GM23338 (cell line): ENCODE data around the gene GHSR. TPM values are rescaled to one million over a fixed set of nuclear protein-coding genes. Genes with fewer than 3 reads are reported as not detected.

Experiments
- ATAC-seq: fragments of 200-7000 bp; cut with Tn5 transposase; 3 replicates; pipeline ENCODE4 v1.9.1; 2020
- DNase-seq: peaks from one replicate; pipeline ENCODE4 v3.0.0-alpha.2; 2015; ENCODE audit warnings: low spot score
- H2AFZ ChIP-seq: fragments of 200-600 bp; sonication (generic); 2 replicates; pipeline ENCODE4 v1.8.0; 2016; ENCODE audit warnings: antibody characterized with exemption, mild to moderate bottlenecking, moderate library complexity
- H3F3A ChIP-seq: fragments of 200-600 bp; sonication (generic); replicated peaks from 2 replicates; pipeline ENCODE4 v1.8.0; 2017; ENCODE audit warnings: antibody characterized with exemption, mixed run types, low read depth
- H3K27ac ChIP-seq: fragments of 200-600 bp; sonication (generic); 2 replicates; pipeline ENCODE4 v1.6.1; 2016; ENCODE audit warnings: low read depth
- H3K27me3 ChIP-seq: fragments of 200-600 bp; sonication (generic); 2 replicates; pipeline ENCODE4 v1.8.0; 2016; ENCODE audit warnings: mild to moderate bottlenecking, mixed run types, moderate library complexity; ENCODE audit not compliant: insufficient read depth
- H3K36me3 ChIP-seq: fragments of 200-600 bp; sonication (generic); 2 replicates; pipeline ENCODE4 v1.8.0; 2016; ENCODE audit warnings: mild to moderate bottlenecking; ENCODE audit not compliant: insufficient read depth
- H3K4me1 ChIP-seq: fragments of 200-600 bp; sonication (generic); 2 replicates; pipeline ENCODE4 v1.8.0; 2016; ENCODE audit warnings: mild to moderate bottlenecking, moderate library complexity; ENCODE audit not compliant: insufficient read depth
- H3K4me2 ChIP-seq: fragments of 200-600 bp; sonication (generic); 2 replicates; pipeline ENCODE4 v1.7.1; 2017; ENCODE audit warnings: mixed run types
- H3K4me3 ChIP-seq: fragments of 200-600 bp; sonication (generic); 2 replicates; pipeline ENCODE4 v1.6.1; 2016; ENCODE audit warnings: mixed run types
- H3K79me2 ChIP-seq: fragments of 200-600 bp; sonication (generic); replicated peaks from 2 replicates; pipeline ENCODE4 v1.8.0; 2017; ENCODE audit warnings: mild to moderate bottlenecking; ENCODE audit not compliant: insufficient read depth
- H3K9me2 ChIP-seq: fragments of 200-600 bp; sonication (generic); 2 replicates; pipeline ENCODE4 v1.8.0; 2017; ENCODE audit not compliant: insufficient read depth
- H4K20me1 ChIP-seq: fragments of 200-600 bp; sonication (generic); replicated peaks from 2 replicates; pipeline ENCODE4 v1.8.0; 2017; ENCODE audit warnings: mild to moderate bottlenecking; ENCODE audit not compliant: insufficient read depth
- H3K27ac Mint-ChIP-seq: 2 replicates; pipeline ENCODE4 v1.8.0; 2020; ENCODE audit warnings: inconsistent platforms, mild to moderate bottlenecking, moderate library complexity, mixed read lengths
- H3K27me3 Mint-ChIP-seq: 3 replicates; pipeline ENCODE4 v1.8.0; 2022; ENCODE audit warnings: low read depth, mild to moderate bottlenecking, moderate library complexity, mixed read lengths, inconsistent platforms; ENCODE audit not compliant: insufficient read depth, poor library complexity
- H3K36me3 Mint-ChIP-seq: 3 replicates; pipeline ENCODE4 v1.8.0; 2021; ENCODE audit warnings: low read depth, mild to moderate bottlenecking, inconsistent platforms, moderate library complexity, mixed read lengths
- H3K4me1 Mint-ChIP-seq: 3 replicates; pipeline ENCODE4 v1.8.0; 2020; ENCODE audit warnings: mild to moderate bottlenecking, inconsistent platforms, mixed read lengths
- H3K4me3 Mint-ChIP-seq: 3 replicates; pipeline ENCODE4 v1.8.0; 2021; ENCODE audit warnings: moderate library complexity, mild to moderate bottlenecking, inconsistent platforms, mixed read lengths
- H3K9me3 Mint-ChIP-seq: 3 replicates; pipeline ENCODE4 v1.8.0; 2020; ENCODE audit warnings: moderate library complexity, mild to moderate bottlenecking, inconsistent platforms, mixed read lengths
- ETS1 ChIP-seq: IDR thresholded peaks from 2 replicates; pipeline ENCODE4 v1.6.1; 2016; ENCODE audit warnings: antibody characterized with exemption
- EZH2phosphoT487 ChIP-seq: fragments of 200-600 bp; sonication (generic); IDR thresholded peaks from one replicate; pipeline ENCODE4 v1.8.1; 2018; ENCODE audit warnings: antibody characterized with exemption; ENCODE audit not compliant: unreplicated experiment
- JUNB ChIP-seq: IDR thresholded peaks from one replicate; pipeline ENCODE4 v1.6.1; 2016; ENCODE audit warnings: antibody characterized with exemption; ENCODE audit not compliant: unreplicated experiment
- POLR2AphosphoS5 ChIP-seq: IDR thresholded peaks from 2 replicates; pipeline ENCODE4 v1.6.1; 2016; ENCODE audit warnings: antibody characterized with exemption, low read depth
- REST ChIP-seq: IDR thresholded peaks from one replicate; pipeline ENCODE4 v1.6.1; 2018; ENCODE audit warnings: antibody characterized with exemption; ENCODE audit not compliant: unreplicated experiment
- STAT1 ChIP-seq: IDR thresholded peaks from one replicate; pipeline ENCODE4 v1.6.1; 2016; ENCODE audit warnings: antibody characterized with exemption; ENCODE audit not compliant: unreplicated experiment
- ZNF114 ChIP-seq: fragments of 250-450 bp; sonication (Bioruptor Pico); IDR thresholded peaks from 2 replicates; pipeline ENCODE4 v1.5.0; 2020; ENCODE audit warnings: mild to moderate bottlenecking, moderate library complexity
- ZNF331 ChIP-seq: fragments of 250-450 bp; sonication (Bioruptor Pico); IDR thresholded peaks from 2 replicates; pipeline ENCODE4 v1.5.0; 2020; ENCODE audit warnings: low read depth, mild to moderate bottlenecking, moderate library complexity
- polyA plus RNA-seq: library from polyadenylated mRNA; unstranded; fragments of >200 nt; fragmentation: Nextera tagmentation; extraction: Ambion mirVana; gene quantifications from 2 replicates; pipeline ENCODE4 v1.2.1, GENCODE V29; 2016
- total RNA-seq: library from RNA; depleted of rRNA; stranded (reverse); fragments of >200 nt; shearing (Covaris generic); gene quantifications from 2 replicates; pipeline ENCODE4 v1.2.3, GENCODE V29; 2014
- TF ChIP-seq, protein P1 (sequence below), 2 experiments: fragments of 200-600 bp in 1 of 2; sonication (generic) in 1 of 2; conservative IDR thresholded peaks; 2 replicates each; pipeline versions ENCODE4 v1.5.1 to v1.6.1; 2016 to 2017; ENCODE audit warnings: antibody characterized with exemption in 2 of 2, low read depth in 2 of 2, mild to moderate bottlenecking in 2 of 2, moderate library complexity in 1 of 2
- TF ChIP-seq, protein P2 (sequence below): fragments of 250-450 bp; sonication (Bioruptor Pico); IDR thresholded peaks from 2 replicates; pipeline ENCODE4 v1.5.0; 2020; ENCODE audit warnings: mild to moderate bottlenecking, moderate library complexity

GHSR gene
- total and polyA plus RNA-seq, 2 experiments from 2014 or later, result not detected

- Histone ChIP-seq H3K4me1 (no peaks in the 10 kb centered on the region), H3K9me2 (no peaks in the 10 kb centered on the region), H2AFZ (no peak overlapping the region), H4K20me1 (no peaks in the 10 kb centered on the region), H3K27me3 (no peaks in the 10 kb centered on the region), H3K36me3 (no peaks in the 10 kb centered on the region), H3K27ac (no peak overlapping the region), H3K79me2 (no peaks in the 10 kb centered on the region), H3K4me2 (no peak overlapping the region), H3F3A (no peaks in the 10 kb centered on the region), H3K4me3 (no peak overlapping the region)
- H3K27ac Mint-ChIP-seq, result no peak overlapping the region
- no peak for DNase-seq
- no peaks in the 10 kb centered on the region for H3K4me1 Mint-ChIP-seq
- TF ChIP-seq, protein P1, sequence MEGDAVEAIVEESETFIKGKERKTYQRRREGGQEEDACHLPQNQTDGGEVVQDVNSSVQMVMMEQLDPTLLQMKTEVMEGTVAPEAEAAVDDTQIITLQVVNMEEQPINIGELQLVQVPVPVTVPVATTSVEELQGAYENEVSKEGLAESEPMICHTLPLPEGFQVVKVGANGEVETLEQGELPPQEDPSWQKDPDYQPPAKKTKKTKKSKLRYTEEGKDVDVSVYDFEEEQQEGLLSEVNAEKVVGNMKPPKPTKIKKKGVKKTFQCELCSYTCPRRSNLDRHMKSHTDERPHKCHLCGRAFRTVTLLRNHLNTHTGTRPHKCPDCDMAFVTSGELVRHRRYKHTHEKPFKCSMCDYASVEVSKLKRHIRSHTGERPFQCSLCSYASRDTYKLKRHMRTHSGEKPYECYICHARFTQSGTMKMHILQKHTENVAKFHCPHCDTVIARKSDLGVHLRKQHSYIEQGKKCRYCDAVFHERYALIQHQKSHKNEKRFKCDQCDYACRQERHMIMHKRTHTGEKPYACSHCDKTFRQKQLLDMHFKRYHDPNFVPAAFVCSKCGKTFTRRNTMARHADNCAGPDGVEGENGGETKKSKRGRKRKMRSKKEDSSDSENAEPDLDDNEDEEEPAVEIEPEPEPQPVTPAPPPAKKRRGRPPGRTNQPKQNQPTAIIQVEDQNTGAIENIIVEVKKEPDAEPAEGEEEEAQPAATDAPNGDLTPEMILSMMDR (conservative IDR thresholded peaks at IDR 0.05; ENCODE audit: low read depth in 2 of 2), result no peak
- no peak for TF ChIP-seq REST
- no peak for TF ChIP-seq STAT1
- TF ChIP-seq JUNB, result no peak
- TF ChIP-seq ZNF114 (CRISPR knock-in tag), result no peak
- TF ChIP-seq POLR2AphosphoS5, result no peak
- TF ChIP-seq ZNF331, result no peak
- no peak for TF ChIP-seq ETS1
- TF ChIP-seq, protein P2, sequence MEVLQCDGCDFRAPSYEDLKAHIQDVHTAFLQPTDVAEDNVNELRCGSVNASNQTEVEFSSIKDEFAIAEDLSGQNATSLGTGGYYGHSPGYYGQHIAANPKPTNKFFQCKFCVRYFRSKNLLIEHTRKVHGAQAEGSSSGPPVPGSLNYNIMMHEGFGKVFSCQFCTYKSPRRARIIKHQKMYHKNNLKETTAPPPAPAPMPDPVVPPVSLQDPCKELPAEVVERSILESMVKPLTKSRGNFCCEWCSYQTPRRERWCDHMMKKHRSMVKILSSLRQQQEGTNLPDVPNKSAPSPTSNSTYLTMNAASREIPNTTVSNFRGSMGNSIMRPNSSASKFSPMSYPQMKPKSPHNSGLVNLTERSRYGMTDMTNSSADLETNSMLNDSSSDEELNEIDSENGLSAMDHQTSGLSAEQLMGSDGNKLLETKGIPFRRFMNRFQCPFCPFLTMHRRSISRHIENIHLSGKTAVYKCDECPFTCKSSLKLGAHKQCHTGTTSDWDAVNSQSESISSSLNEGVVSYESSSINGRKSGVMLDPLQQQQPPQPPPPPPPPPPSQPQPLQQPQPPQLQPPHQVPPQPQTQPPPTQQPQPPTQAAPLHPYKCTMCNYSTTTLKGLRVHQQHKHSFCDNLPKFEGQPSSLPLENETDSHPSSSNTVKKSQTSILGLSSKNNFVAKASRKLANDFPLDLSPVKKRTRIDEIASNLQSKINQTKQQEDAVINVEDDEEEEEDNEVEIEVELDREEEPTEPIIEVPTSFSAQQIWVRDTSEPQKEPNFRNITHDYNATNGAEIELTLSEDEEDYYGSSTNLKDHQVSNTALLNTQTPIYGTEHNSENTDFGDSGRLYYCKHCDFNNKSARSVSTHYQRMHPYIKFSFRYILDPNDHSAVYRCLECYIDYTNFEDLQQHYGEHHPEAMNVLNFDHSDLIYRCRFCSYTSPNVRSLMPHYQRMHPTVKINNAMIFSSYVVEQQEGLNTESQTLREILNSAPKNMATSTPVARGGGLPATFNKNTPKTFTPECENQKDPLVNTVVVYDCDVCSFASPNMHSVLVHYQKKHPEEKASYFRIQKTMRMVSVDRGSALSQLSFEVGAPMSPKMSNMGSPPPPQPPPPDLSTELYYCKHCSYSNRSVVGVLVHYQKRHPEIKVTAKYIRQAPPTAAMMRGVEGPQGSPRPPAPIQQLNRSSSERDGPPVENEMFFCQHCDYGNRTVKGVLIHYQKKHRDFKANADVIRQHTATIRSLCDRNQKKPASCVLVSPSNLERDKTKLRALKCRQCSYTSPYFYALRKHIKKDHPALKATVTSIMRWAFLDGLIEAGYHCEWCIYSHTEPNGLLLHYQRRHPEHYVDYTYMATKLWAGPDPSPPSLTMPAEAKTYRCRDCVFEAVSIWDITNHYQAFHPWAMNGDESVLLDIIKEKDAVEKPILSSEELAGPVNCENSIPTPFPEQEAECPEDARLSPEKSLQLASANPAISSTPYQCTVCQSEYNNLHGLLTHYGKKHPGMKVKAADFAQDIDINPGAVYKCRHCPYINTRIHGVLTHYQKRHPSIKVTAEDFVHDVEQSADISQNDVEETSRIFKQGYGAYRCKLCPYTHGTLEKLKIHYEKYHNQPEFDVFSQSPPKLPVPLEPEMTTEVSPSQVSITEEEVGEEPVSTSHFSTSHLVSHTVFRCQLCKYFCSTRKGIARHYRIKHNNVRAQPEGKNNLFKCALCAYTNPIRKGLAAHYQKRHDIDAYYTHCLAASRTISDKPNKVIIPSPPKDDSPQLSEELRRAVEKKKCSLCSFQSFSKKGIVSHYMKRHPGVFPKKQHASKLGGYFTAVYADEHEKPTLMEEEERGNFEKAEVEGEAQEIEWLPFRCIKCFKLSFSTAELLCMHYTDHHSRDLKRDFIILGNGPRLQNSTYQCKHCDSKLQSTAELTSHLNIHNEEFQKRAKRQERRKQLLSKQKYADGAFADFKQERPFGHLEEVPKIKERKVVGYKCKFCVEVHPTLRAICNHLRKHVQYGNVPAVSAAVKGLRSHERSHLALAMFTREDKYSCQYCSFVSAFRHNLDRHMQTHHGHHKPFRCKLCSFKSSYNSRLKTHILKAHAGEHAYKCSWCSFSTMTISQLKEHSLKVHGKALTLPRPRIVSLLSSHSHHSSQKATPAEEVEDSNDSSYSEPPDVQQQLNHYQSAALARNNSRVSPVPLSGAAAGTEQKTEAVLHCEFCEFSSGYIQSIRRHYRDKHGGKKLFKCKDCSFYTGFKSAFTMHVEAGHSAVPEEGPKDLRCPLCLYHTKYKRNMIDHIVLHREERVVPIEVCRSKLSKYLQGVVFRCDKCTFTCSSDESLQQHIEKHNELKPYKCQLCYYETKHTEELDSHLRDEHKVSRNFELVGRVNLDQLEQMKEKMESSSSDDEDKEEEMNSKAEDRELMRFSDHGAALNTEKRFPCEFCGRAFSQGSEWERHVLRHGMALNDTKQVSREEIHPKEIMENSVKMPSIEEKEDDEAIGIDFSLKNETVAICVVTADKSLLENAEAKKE, result no peak
- no peak for TF ChIP-seq EZH2phosphoT487
- ATAC-seq, result no peak
- peaks cover 5% of the 10 kb centered on the region; the same call in 2 of the 3 replicates for H3K9me3 Mint-ChIP-seq
- peaks cover 3% of the 10 kb centered on the region for H3K27me3 Mint-ChIP-seq
- peaks cover 24% of the 10 kb centered on the region for H3K36me3 Mint-ChIP-seq
- no peak overlapping the region for H3K4me3 Mint-ChIP-seq
Measured at GRCh38 chr3:172405914-172406313, 42.3 kb downstream of the GHSR start.
